Caco-2 (cell line): Measurements from ENCODE around the gene OR10H3. TPM values are rescaled to one million over a fixed set of nuclear protein-coding genes. Genes with fewer than 3 reads are reported as not detected.

Source experiments
- BruUV-seq: library from RNA; stranded (reverse); fragments of 400-500 nt; replicated peaks from 2 replicates; lab custom pipeline; 2021; lab: Mats Ljungman, UMichigan
- CTCF ChIA-PET: fragments of 300-600 bp; sonication (Branson Sonifier 250); formaldehyde crosslinking; loops from one replicate; lab custom pipeline; 2022; ENCODE audit warnings: antibody characterized with exemption; lab: Charles Lee
- POLR2A ChIA-PET: fragments of 300-600 bp; sonication (Branson Sonifier 250); formaldehyde crosslinking; loops from one replicate; lab custom pipeline; 2022; ENCODE audit warnings: antibody characterized with exemption; lab: Charles Lee
- DNase-seq, 2 experiments: peaks; one replicate each; pipeline versions ENCODE4 v3.0.0 to v3.0.0-alpha.2; 2020 to 2022
- H3K27me3 ChIP-seq: replicated peaks from 2 replicates; pipeline ENCODE4 v1.6.0; 2011; ENCODE audit warnings: low read length; ENCODE audit not compliant: control insufficient read depth, insufficient read depth
- H3K36me3 ChIP-seq: 2 replicates; pipeline ENCODE4 v1.5.1; 2011; ENCODE audit warnings: low read length; ENCODE audit not compliant: control insufficient read depth, insufficient read depth
- H3K4me1 ChIP-seq: fragments of 250-450 bp; sonication (Bioruptor Pico); 2 replicates; pipeline ENCODE4 v1.5.1; 2020; ENCODE audit warnings: mild to moderate bottlenecking
- H3K4me3 ChIP-seq: 2 replicates; pipeline ENCODE4 v1.5.1; 2011; ENCODE audit warnings: low read depth, mild to moderate bottlenecking, control low read depth, low read length
- H3K9me3 ChIP-seq: fragments of 250-450 bp; sonication (Bioruptor Pico); 2 replicates; pipeline ENCODE4 v1.5.1; 2020; ENCODE audit warnings: mild to moderate bottlenecking, moderate library complexity
- H3K27ac Mint-ChIP-seq: one replicate; pipeline ENCODE4 v1.8.0; 2022; ENCODE audit warnings: mixed read lengths; ENCODE audit not compliant: unreplicated experiment
- H3K27me3 Mint-ChIP-seq: one replicate; pipeline ENCODE4 v1.8.0; 2022; ENCODE audit warnings: mixed read lengths; ENCODE audit not compliant: insufficient read depth, unreplicated experiment
- H3K36me3 Mint-ChIP-seq: one replicate; pipeline ENCODE4 v1.8.0; 2022; ENCODE audit warnings: mild to moderate bottlenecking, mixed read lengths; ENCODE audit not compliant: insufficient read depth, unreplicated experiment
- H3K4me1 Mint-ChIP-seq: one replicate; pipeline ENCODE4 v1.8.0; 2022; ENCODE audit warnings: low read depth, mixed read lengths; ENCODE audit not compliant: unreplicated experiment
- H3K4me3 Mint-ChIP-seq: one replicate; pipeline ENCODE4 v1.8.0; 2022; ENCODE audit warnings: mild to moderate bottlenecking, moderate library complexity, mixed read lengths; ENCODE audit not compliant: unreplicated experiment
- H3K9me3 Mint-ChIP-seq: one replicate; pipeline ENCODE4 v1.8.0; 2022; ENCODE audit warnings: mixed read lengths; ENCODE audit not compliant: unreplicated experiment
- intact Hi-C: fragments of 100-400 bp; cut with micrococcal nuclease; formaldehyde crosslinking; loops from one replicate; pipeline ENCODE4 v1.10.0; 2022; ENCODE audit not compliant: unreplicated experiment
- total RNA-seq: library from RNA; stranded (reverse); gene quantifications from 2 replicates; pipeline ENCODE4 v1.2.3, GENCODE V29; 2022
- TF ChIP-seq, protein P1 (sequence below), 2 experiments: fragments of 200-600 bp in 1 of 2; IDR thresholded peaks; 1 replicate in 1 of 2; 2 replicates in 1 of 2; pipeline versions ENCODE4 v1.5.1 to v1.8.0; 2011 to 2022; ENCODE audit warnings: antibody characterized with exemption in 1 of 2, control low read depth in 1 of 2, inconsistent platforms in 1 of 2, low read depth in 1 of 2, low read length in 1 of 2, mild to moderate bottlenecking in 1 of 2, moderate library complexity in 1 of 2; ENCODE audit not compliant: insufficient read depth in 1 of 2, severe bottlenecking in 1 of 2, unreplicated experiment in 1 of 2

The OR10H3 gene
- total RNA-seq, 1 experiment from 2014 or later = not detected

DNA sequence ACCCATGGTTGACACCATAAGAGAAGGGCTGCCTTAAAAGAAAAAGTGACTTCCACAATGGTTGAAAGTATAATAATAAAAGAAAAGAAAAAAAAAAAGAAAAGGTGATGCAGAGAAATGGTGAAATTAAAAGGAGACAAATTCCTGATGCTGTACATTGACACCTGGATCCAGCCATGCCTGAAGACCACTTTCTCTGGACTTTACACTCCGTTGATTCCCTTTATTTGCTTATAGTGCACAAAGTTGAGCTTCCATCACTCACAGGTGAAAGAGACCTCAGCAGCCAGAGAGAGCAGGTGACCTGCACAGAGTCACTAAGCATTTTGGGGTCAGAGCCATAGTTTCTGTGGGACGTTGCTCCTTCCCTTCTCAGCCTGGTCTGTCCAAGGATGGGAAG is 37.5 kb downstream of the OR10H3 start:
- Mint-ChIP-seq H3K4me1 (no peaks in the 10 kb centered on the region), H3K27me3 (peaks cover 5% of the 10 kb centered on the region), H3K27ac (no peak overlapping the region), H3K36me3 (no peaks in the 10 kb centered on the region), H3K4me3 (no peak overlapping the region), H3K9me3 (no peaks in the 10 kb centered on the region)
- ChIA-PET POLR2A (no interaction called here), CTCF (no interaction called here)
- Histone ChIP-seq H3K27me3 (no peaks in the 10 kb centered on the region), H3K9me3 (no peaks in the 10 kb centered on the region), H3K4me1 (no peaks in the 10 kb centered on the region), H3K4me3 (no peak overlapping the region), H3K36me3 (no peaks in the 10 kb centered on the region)
- intact Hi-C loops = no loop called here
- DNase-seq = no peak
- no TSS peak for BruUV-seq
- TF ChIP-seq, protein P1, sequence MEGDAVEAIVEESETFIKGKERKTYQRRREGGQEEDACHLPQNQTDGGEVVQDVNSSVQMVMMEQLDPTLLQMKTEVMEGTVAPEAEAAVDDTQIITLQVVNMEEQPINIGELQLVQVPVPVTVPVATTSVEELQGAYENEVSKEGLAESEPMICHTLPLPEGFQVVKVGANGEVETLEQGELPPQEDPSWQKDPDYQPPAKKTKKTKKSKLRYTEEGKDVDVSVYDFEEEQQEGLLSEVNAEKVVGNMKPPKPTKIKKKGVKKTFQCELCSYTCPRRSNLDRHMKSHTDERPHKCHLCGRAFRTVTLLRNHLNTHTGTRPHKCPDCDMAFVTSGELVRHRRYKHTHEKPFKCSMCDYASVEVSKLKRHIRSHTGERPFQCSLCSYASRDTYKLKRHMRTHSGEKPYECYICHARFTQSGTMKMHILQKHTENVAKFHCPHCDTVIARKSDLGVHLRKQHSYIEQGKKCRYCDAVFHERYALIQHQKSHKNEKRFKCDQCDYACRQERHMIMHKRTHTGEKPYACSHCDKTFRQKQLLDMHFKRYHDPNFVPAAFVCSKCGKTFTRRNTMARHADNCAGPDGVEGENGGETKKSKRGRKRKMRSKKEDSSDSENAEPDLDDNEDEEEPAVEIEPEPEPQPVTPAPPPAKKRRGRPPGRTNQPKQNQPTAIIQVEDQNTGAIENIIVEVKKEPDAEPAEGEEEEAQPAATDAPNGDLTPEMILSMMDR (IDR thresholded peaks at IDR 0.05; ENCODE audit: insufficient read depth in 1 of 2, low read depth in 1 of 2, low read length in 1 of 2, severe bottlenecking in 1 of 2, unreplicated experiment in 1 of 2) = no peak

DNA sequence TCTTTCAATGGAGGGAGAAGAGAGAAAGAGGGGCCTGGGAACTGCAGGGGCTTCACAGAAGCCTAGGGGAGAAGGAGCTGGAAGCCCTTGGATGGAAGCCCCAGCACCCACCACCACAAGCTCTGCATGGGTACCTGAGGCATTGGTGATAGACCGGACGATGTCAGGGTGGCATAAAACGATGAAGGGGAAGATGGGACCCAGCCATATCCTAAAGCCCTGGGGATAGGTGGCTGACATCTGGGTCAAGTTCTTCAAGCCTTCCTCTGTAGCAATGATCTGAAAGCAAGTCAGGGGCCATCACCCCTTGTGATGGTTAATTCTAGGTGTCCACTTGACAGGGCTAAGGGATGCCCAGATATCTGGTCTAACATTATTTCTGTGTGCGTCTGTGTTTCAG is 38.5 kb downstream of the OR10H3 start:
- no peaks in the 10 kb centered on the region for H3K36me3 Mint-ChIP-seq
- H3K27me3 Mint-ChIP-seq = peaks cover 5% of the 10 kb centered on the region
- H3K9me3 Mint-ChIP-seq = no peaks in the 10 kb centered on the region
- Histone ChIP-seq H3K9me3 (no peaks in the 10 kb centered on the region), H3K4me1 (no peaks in the 10 kb centered on the region), H3K36me3 (no peaks in the 10 kb centered on the region), H3K4me3 (no peak overlapping the region), H3K27me3 (no peaks in the 10 kb centered on the region)
- ChIA-PET CTCF (no interaction called here), POLR2A (no interaction called here)
- H3K27ac Mint-ChIP-seq = no peak overlapping the region
- no peak overlapping the region for H3K4me3 Mint-ChIP-seq
- intact Hi-C loops = no loop called here
- no peak for DNase-seq
- BruUV-seq = no TSS peak
- no peaks in the 10 kb centered on the region for H3K4me1 Mint-ChIP-seq
- TF ChIP-seq, protein P1 (IDR thresholded peaks at IDR 0.05; ENCODE audit: insufficient read depth in 1 of 2, low read depth in 1 of 2, low read length in 1 of 2, severe bottlenecking in 1 of 2, unreplicated experiment in 1 of 2) = no peak

DNA sequence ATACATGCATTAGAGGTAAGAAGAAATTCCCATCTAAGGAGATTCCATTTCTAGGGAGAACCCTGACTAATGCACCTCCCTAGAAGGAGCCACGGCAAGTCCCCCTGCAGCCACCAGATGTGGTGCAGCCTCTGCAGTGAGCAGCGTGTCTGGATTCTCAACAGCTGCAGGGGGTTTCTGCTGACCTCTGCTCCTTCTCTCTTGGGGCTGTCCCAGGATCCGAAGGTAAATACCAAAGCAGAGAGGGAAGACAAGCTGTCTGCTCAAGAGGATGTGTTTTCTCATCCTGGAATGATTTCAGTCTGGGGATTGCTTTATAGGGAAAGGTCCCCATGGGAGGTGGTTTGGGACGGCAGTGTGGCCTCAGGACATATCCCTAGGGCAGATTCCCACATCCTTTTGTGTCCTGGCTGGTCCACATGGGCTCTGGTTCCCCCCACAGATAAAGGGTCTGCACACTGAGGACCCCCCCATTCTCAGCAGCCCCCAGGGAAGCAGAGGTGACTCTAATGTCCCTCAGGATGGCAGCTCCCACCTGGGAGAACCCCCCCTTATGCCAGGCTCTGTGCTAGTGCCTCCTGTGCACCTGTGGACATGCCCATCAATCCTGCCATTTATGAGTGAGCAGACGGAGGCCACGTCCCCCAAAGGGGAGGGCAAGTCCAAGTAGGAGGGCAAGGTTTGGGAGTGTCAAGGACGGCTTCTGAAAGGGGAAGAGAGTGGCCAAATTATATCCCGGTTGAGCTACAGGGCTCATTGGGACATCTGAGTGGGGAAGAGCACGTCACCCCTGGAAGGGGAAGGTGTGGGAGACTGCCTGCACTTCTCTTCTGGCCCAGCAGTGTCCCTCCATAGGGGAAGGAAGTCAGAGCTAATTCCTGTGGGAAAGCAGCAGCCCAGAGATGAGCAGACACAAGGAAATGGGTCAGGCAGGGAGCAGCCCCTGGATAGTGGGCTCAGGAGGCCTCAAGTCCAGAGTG is 39.5 kb downstream of the OR10H3 start:
- Histone ChIP-seq H3K4me1 (no peaks in the 10 kb centered on the region), H3K36me3 (no peaks in the 10 kb centered on the region), H3K27me3 (no peaks in the 10 kb centered on the region), H3K9me3 (no peaks in the 10 kb centered on the region), H3K4me3 (no peak overlapping the region)
- Mint-ChIP-seq H3K27me3 (peaks cover 2% of the 10 kb centered on the region), H3K4me1 (no peaks in the 10 kb centered on the region), H3K36me3 (no peaks in the 10 kb centered on the region), H3K27ac (no peak overlapping the region), H3K4me3 (no peak overlapping the region), H3K9me3 (no peaks in the 10 kb centered on the region)
- ChIA-PET CTCF (no interaction called here), POLR2A (no interaction called here)
- DNase-seq = no peak
- no TSS peak for BruUV-seq
- TF ChIP-seq, protein P1 (IDR thresholded peaks at IDR 0.05; ENCODE audit: insufficient read depth in 1 of 2, low read depth in 1 of 2, low read length in 1 of 2, severe bottlenecking in 1 of 2, unreplicated experiment in 1 of 2) = no peak
- intact Hi-C loops = no loop called here
